ENCODE results near the gene GSDME. TPM values are rescaled to one million over a fixed set of nuclear protein-coding genes. Genes with fewer than 3 reads are reported as not detected.
A peak's percentile ranks its signal among the peaks of the same experiment; 100 is the strongest.

The GSDME gene
- total RNA-seq, 1 donor from 2014 or later, result 23.6 TPM

DNA sequence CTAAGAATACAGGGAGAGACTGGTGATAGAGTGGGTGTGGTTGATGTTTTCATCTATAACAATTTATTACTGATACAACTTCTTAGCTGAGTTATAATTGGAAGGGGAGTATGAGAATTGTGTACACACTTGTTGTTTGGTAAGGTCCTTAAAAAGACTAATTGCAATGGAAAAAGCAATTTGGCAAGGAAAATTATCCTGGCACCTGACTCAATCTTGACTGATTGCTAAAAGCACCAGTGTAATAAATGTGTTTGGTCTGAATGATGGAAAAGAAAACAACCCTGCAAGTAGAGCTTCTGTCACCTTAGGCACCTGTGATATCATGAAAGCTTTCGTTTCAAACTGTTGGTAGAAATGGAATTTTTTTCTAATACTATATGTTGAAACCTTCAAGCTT is 6.7 kb upstream of the GSDME start:
- DNase-seq (ENCODE audit: low spot score), result no peak
- TF ChIP-seq CTCF (IDR thresholded peaks at IDR 0.05), result no peak
- no peaks in the 10 kb centered on the region for H3K4me1 Mint-ChIP-seq (ENCODE audit: low read depth)
- H3K27me3 Mint-ChIP-seq (ENCODE audit: low read depth), result peaks cover 2% of the 10 kb centered on the region
- H3K36me3 Mint-ChIP-seq (ENCODE audit: low read depth), result no peaks in the 10 kb centered on the region
- H3K9me3 Mint-ChIP-seq (ENCODE audit: low read depth), result peaks cover 3% of the 10 kb centered on the region
- H3K27ac Mint-ChIP-seq (ENCODE audit: unreplicated experiment), result no peak overlapping the region
- H3K4me3 Mint-ChIP-seq (ENCODE audit: unreplicated experiment), result no peak overlapping the region

DNA sequence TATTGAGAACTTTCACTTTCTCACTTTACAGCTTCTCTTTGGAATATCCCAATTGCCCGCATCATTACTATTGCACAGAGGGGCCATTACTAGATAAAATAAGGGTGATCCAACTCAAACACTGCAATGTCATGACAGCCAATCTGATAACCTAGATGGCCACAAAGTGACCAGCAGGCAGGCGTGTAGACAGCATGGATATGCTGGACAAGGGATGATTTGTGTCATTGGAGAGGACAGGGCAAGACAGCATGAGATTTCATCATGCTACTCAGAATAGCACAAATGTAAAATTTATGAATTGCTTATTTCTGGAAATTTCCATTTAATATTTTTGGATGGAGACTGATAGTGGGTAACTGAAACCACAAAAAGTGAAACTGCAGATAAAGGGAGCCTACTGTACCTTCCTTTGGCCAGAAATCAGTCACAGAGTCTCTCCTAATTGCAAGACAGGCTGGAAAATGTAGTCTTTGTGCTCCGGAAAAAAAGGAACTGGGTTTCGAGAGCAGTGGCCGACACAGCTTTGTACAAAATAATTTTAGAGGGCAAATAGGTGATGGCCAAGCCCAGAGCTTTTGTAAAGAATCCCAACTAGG is 6.1 kb upstream of the GSDME start:
- TF ChIP-seq CTCF (IDR thresholded peaks at IDR 0.05), result no peak
- no peak overlapping the region for H3K4me3 Mint-ChIP-seq (ENCODE audit: unreplicated experiment)
- H3K27ac Mint-ChIP-seq (ENCODE audit: unreplicated experiment), result no peak overlapping the region
- H3K4me1 Mint-ChIP-seq (ENCODE audit: low read depth), result no peaks in the 10 kb centered on the region
- H3K9me3 Mint-ChIP-seq (ENCODE audit: low read depth), result peaks cover 3% of the 10 kb centered on the region
- no peaks in the 10 kb centered on the region for H3K36me3 Mint-ChIP-seq (ENCODE audit: low read depth)
- no peak for DNase-seq (ENCODE audit: low spot score)
- peaks cover 2% of the 10 kb centered on the region for H3K27me3 Mint-ChIP-seq (ENCODE audit: low read depth)

GRCh38 chr7:24762771-24763170 is 5.5 kb upstream of the GSDME start:
- DNase-seq (ENCODE audit: low spot score), result no peak
- Mint-ChIP-seq H3K27me3 (ENCODE audit: low read depth) (no peaks in the 10 kb centered on the region), H3K36me3 (ENCODE audit: low read depth) (no peaks in the 10 kb centered on the region), H3K4me3 (ENCODE audit: unreplicated experiment) (no peak overlapping the region), H3K27ac (ENCODE audit: unreplicated experiment) (no peak overlapping the region), H3K9me3 (ENCODE audit: low read depth) (peaks cover 3% of the 10 kb centered on the region), H3K4me1 (ENCODE audit: low read depth) (peaks cover 4% of the 10 kb centered on the region)
- TF ChIP-seq CTCF (IDR thresholded peaks at IDR 0.05), result no peak

- Mint-ChIP-seq H3K4me1 (ENCODE audit: low read depth) (peaks cover 13% of the 10 kb centered on the region), H3K4me3 (ENCODE audit: unreplicated experiment) (no peak overlapping the region), H3K27ac (ENCODE audit: unreplicated experiment) (no peak overlapping the region), H3K27me3 (ENCODE audit: low read depth) (no peaks in the 10 kb centered on the region), H3K36me3 (ENCODE audit: low read depth) (no peaks in the 10 kb centered on the region), H3K9me3 (ENCODE audit: low read depth) (peaks cover 3% of the 10 kb centered on the region)
- no peak for DNase-seq (ENCODE audit: low spot score)
- TF ChIP-seq CTCF (IDR thresholded peaks at IDR 0.05), result no peak
These were observed 3.7 kb upstream of the GSDME start for GRCh38 chr7:24760968-24761367.

DNA sequence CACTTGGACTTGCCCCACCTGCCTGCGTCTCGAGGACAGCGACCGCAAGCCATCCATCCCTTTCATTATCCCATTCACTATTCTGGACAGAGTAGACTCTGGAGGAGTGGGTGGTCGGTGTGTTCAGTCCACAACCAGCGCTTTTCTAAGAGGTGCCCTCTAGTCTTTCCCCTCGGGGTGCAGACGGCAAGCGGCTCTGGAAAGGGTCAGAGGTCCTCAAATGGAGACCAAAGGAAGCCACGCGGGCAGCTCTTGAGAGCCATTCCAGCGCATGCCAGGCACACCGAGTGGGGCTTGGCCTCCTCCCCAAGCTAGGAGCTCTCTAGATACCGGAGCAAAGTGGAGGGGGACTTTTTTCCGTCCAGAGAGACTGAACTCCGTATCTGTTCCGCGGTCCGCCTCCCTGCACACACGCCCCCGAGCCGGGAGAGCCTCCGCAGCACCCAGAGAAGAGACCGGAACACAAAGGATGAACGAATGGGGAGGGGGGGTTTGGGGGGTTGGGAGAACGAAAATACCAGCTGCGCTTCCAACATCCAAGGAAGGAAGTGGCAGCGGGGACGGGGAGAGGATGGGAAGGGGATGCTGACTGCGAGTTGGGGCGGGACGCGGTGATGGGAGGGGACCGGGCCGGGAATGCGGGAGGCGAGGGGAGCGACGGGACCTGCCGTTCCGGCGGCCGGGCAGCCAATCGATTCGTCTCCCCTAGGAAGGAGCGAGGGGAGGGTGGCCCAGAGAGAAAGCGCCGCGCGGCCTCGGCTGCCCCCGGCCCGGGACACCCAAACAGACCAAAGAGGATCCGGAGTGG is 515 bp downstream of the GSDME start:
- peaks cover 3% of the 10 kb centered on the region for H3K9me3 Mint-ChIP-seq (ENCODE audit: low read depth)
- no peak for TF ChIP-seq CTCF (IDR thresholded peaks at IDR 0.05)
- peak overlapping the region; percentile 93 for H3K4me3 Mint-ChIP-seq (ENCODE audit: unreplicated experiment)
- H3K36me3 Mint-ChIP-seq (ENCODE audit: low read depth), result no peaks in the 10 kb centered on the region
- H3K27me3 Mint-ChIP-seq (ENCODE audit: low read depth), result no peaks in the 10 kb centered on the region
- peak overlapping the region; percentile 82 for H3K27ac Mint-ChIP-seq (ENCODE audit: unreplicated experiment)
- peaks cover 31% of the 10 kb centered on the region for H3K4me1 Mint-ChIP-seq (ENCODE audit: low read depth)
- DNase-seq (ENCODE audit: low spot score), result no peak
